T-helper 1 cell treated with Interleukin-12 subunit alpha and Interleukin-12 subunit beta and Interleukin-4 antibody, amounts not matched to agents 30 ng/mL and 1 ng/mL, for 36 hours (primary cell): ENCODE results near the gene IGFN1. TPM values are rescaled to one million over a fixed set of nuclear protein-coding genes. Genes with fewer than 3 reads are reported as not detected.
"Not testable (repeated sequence)": the region's sequence is repeated elsewhere in the genome, so short reads cannot be mapped to it uniquely, and the experiment has no call there.

Experiments used
- intact Hi-C: fragments of 100-400 bp; cut with micrococcal nuclease; formaldehyde crosslinking; loops from one replicate; pipeline ENCODE4 v1.15.1; 2024
- total RNA-seq: library from RNA; stranded (reverse); gene quantifications from 2 replicates; pipeline ENCODE4 v1.2.3, GENCODE V29; 2022

The IGFN1 gene
- total RNA-seq, 1 donor from 2014 or later, result not detected

DNA sequence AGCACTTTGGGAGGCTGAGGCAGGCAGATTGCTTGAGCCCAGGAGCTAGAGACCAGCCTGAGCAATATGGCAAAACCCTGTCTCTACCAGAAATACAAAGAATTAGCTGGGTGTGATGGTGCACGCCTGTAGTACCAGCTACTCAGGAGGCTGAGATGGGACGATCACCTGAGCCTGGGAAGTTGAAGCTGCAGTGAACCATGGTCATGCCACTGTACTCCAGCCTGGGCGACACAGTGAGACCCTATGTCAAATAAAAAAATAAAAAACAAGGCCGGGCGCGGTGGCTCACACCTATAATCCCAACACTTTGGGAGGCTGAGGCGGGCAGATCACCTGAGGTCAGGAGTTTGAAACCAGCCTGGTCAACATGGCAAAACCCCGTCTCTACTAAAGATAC, 27.6 kb upstream of the IGFN1 start:
- intact Hi-C loops, result not testable (repeated sequence)

DNA sequence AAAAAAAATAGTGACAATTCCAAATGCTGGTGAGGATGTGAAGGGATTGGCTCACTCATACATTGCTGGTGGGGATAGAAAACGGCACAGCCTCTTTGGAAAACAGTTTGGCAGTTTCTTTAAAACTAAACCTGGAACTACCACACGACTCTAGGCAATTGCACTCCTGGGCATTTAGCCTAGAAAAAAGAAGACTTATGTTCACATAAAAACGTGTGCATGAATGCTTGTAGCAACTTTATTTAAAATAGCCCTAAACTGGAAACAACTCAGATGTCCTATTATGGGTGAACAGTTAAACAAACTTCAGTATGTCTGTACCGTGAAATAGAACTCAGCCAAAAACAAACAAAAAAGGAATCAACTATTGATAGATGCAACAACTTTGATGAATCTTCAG, 26.9 kb upstream of the IGFN1 start:
- intact Hi-C loops, result no loop called here

DNA sequence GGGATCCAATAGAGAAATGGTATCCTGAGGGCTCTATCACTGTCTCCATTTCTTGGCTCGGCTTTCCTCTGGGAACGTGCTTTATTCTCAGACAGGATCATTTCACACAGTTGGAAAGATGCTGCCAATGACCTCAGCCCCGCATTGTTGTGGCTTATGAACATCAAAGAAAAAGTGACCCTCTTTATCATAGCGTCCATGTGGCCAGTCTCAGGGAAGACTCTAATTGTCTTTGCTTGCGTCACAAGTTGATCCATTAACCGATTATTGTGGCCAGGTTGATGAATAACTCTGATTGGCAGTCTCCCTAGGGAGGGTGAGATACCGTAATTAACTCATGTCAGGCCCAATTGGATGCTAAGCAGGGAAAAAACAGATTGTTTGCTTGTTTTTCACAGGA, 26.0 kb upstream of the IGFN1 start:
- intact Hi-C loops, result no loop called here

DNA sequence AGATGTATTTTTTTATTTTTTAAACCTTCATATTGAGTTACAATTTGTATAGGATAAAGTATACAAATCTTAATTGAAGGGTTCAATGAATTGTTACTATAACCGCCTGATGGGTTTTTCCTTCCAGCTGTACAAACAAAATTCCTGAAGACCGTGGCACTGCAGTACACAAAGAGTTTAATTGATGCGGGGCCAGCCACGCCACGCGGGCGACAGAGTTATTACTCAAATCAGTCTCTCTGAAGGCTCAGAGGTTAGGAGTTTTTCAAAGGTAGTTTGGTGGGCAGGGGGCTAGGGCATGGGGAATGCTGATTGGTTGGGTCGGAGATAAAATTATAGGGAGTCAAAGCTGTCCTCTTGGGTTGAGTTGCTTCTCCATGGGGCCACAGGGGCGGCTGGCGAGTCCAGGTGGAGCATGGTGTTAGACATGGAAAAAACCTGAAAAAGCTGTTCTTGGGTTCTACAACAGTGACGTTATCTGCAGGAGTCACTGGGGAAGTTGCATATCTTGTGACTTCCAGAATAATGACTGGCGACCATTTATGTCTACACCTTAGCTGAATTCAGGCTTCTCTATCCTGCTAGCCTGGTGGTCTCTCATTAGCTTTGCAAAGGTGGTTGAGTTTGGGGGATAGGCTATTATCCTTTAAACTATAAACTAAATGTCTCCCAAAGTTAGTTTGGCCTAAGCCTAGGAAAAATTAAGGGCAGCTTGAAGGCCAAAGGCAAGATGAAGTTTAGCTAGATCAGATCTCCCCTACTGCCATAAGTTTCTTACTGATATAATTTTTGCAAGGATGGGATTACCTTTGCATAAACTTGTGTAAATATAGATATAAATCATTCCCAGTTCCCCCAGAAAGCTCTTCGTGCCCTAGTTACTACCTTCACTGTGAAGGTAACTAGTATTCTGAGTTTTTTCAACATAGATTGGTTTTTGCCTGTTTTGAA, 23.3 kb upstream of the IGFN1 start:
- intact Hi-C loops, result no loop called here

DNA sequence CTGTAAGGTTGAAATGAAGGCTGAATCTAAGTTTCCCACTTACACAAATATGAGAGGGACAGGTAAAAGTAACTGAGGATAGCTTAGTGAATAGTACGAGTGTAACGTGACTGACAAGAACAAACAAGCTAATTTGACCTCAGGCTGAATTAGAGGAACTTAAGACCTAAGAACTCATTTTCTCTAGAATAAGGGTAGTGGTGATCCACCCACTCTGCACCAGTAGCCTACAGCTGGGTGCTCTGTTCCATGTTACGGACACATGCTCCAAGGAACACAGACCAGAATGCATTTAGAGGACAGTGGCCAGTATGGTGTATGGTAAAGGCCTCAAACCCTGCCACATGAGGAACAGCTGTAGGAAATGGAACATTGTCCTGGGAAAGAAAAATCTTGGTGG, 21.4 kb upstream of the IGFN1 start:
- intact Hi-C loops, result no loop called here

DNA sequence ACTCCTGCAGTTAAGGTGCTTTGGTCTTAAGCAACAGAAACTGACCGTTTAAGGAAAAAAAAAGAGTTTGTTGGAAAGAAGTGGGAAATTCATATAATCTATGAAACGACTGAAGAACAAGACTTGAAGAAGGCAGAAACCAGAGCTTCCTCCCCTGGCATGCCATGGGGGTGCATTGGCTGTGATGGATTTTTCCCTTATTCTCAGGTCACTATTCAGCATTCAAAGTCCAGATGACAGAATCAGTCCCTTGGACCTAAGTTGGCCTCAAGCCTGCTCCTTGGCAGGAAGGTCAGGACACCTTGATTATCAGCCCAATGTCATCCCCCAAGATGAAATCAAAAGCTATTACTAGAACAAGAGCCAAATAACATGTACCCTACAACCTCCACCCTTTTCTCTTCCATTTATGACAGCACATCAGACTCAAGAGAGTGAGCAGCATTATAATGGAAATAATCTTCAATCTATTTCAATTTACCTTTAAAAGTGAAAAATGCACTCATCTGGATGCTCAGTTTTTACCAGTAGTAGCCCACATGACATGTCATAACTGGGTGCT, 20.6 kb upstream of the IGFN1 start:
- intact Hi-C loops, result loop anchor here (1.0 to 5.0 kb wide), 2 partner anchors 16 to 153 kb away; partner anchors contain the start of gene TMEM9

DNA sequence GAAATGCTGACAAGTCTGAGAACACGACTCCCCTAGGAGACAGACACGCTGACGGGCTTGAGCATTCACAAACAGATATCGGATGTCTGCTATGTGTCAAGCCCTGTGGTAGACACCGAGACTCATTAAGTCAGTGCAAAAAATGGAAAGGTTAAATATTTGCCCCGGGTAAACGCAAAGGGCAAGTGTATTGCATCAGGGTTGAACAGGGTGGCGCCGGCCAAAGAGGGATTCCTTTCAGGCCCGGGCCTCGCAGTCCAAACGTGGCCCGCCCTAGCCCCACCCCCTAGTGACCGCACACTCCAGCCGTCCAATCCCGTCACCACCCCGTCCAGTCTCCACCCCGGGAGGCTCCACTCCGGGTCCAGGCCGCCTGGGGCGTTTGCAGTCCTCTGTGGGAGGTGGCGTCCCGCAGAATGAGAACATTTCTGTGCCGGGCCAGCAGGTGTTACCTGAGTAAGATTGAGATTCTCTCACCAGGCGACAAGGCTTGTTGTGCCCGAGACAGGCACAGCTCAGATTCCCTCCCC, 20.0 kb upstream of the IGFN1 start:
- intact Hi-C loops, result loop anchor here (1.0 to 5.0 kb wide), 2 partner anchors 16 to 153 kb away; partner anchors contain the start of gene TMEM9

DNA sequence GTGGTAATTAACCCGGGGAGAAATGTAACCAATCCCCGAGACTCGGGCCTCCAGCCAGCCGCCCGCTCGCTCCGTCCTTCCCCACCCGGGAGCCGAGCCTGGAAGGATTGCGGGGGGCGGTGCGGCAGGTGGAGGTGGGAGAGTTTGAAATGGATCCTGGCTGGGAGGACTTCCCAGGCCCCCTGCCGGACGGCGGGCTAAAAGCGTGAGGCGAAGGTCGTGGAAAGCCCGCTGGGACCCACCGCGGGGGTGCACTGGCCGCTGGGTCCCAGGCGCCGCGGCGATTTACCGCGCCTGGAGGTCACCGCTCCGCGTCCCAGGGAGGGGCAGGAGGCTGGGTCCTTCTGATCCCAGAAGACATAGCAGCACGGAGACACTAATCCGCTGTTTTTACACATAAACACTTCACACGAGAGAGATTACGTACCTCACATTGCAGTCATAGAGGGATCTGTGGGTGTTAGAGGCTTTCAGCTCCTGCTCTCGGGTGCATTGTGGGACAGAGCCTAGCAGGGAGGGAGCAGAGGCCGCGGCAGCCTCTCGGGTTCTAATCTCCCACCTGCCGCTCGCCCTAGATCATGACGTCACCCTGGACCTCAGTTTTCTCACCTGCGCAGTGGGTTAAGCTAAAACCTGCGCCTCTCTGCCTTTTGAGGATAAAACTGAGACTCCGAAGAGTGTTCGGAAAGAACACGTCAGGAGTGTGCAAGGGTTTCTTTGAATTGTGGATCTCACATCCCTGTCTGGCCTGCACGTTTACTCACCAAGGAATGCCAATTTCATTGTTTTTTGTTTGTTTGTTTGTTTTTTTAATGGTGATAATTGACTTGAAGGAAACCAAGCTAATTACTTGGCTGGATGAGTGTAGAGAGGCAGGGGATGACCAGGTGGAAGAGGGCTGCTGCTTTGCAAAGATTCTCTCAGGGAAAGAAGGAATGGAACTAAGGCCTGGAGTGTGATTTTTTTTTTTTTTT, 19.3 kb upstream of the IGFN1 start:
- intact Hi-C loops, result loop anchor here (5.0 kb wide), 1 partner anchor 154 kb away; no protein-coding TSS in a partner anchor

DNA sequence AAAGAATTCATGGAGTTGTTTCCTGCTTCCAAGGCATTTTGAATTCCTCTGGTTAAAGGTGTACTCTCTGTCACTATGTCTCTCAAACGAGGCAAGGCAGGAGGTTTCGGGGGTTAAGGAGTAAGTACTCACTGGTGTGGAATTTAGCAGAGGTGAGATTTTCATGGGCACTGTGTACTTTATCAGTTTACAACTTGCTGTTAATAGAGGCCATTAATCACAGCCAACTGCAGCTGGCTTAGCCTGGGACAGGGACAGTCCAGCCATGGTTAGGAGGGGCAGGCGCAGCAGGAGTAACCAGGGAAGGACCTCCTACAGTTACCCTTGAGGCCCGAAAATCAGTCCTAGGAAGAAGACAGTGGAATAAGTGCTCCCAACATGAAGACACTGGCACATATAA, 18.3 kb upstream of the IGFN1 start:
- intact Hi-C loops, result loop anchor here (5.0 kb wide), 1 partner anchor 155 kb away; no protein-coding TSS in a partner anchor

DNA sequence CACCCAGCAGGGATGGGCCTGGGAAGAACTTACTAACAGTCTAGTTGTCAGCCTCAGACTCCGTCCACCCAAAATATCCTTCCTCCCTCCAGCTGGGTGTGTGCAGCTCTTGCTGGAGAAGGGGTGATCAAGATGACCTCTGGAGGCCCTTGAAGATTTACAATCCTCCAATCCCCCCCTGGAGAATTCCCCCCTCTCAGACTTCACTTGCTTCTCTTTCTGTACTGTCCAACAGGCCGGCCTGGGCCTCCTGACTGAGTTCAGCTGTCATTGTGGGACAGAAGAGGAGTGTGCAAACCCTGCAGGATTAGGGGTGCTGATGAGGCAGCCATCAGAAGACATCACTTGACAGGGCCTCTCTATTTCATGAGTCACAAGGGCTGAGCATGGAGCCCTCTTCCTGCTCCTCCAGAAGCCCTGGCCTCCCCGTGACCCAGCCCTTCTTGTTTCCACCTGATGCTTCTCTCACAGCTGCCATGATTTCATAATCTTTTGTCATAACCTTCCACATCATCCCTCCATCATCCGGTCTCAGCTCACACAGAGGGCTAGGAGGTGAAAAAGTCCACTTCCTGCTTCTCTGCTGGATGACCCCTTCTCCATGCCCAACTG, 17.5 kb upstream of the IGFN1 start:
- intact Hi-C loops, result loop anchor here (5.0 kb wide), 1 partner anchor 156 kb away; no protein-coding TSS in a partner anchor

DNA sequence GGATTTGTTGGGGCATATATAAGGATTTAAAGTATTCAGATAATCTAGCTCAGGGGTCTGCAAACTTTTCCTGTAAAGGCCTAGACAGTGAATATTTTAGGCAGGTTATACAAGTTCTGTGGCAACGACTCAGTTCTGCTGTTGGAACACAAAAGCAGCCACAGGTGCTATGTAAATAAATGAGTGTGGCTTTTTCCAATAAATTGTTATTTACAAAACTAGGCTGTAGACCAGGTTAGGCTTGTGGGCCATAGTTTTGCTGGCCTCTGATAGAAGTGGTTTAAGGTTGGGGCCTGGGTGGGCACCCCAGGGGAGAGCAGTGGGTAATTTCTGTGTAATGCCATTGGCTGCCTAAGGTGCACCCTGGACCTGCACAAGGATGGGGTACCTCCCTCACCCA, 16.9 kb upstream of the IGFN1 start:
- intact Hi-C loops, result loop anchor here (5.0 kb wide), 1 partner anchor 156 kb away; no protein-coding TSS in a partner anchor

DNA sequence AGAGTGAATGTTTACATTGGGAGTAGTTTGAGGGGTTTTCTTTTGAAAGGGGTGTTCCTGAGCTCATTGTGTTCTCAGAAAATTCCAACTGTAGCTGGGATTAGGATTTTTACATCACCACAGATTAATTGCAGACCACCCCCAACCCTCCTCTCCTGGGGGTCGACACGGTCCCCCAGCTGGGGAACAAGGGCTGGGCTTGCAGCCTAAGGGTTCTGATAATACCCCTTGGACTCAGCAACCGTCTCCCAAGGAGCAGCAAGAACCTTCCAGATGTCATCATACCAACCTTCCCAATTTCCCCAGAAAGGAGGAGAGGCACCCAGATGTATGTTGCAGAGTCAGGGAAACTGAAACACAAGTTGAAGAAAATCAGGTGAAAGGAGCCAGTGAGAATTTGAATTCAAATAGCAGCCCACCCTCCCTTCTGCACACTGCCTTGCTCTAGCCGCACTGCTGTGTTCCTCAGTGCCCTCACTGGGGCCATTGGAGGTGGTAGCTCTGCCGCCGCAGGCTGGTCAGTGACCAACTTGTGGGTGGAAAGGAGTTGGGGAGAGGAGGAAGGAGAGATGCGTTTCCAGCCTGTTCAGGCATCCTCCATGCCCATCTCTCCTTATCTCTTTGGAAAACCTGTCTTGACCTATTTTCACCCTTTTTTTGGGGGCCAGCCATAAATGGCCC, 14.7 kb upstream of the IGFN1 start:
- intact Hi-C loops, result no loop called here

DNA sequence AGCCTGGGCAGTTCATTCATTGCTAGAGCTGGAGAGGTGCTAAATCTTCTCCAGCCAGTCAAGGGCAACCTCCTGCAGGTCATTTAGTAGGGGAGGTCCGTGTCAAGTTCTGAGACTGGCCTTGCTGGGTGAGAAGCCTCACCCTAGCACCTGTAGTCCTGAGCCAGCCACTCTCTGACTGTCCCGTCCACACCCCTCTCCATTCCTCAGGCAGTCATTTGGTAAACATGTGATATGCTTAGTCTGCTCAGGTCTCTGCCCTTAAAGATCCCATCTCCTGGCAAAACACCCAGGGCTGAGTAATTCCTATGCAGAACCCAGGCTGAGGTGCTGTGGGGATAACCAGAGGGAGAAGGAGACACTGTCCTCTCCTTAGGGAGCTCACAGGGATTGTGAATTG, 13.7 kb upstream of the IGFN1 start:
- intact Hi-C loops, result no loop called here

DNA sequence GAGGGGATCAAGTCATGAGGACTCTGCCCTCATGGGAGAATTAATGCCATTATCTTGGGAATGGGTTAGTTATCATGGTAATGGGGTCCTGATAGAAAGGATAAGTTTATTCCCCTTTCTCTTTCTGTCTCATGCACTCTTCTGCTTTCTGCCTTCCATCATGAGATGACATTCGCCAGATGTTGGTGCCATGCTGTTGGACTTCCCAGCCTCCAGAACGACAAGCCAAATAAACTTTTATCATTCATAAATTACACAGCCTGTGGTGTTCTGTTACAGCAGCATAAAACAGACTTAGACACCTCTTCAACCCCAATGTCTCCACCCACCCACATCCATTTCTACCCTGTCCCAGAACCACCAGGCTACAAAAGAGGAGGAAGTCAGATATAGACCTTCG, 11.9 kb upstream of the IGFN1 start:
- intact Hi-C loops, result no loop called here

DNA sequence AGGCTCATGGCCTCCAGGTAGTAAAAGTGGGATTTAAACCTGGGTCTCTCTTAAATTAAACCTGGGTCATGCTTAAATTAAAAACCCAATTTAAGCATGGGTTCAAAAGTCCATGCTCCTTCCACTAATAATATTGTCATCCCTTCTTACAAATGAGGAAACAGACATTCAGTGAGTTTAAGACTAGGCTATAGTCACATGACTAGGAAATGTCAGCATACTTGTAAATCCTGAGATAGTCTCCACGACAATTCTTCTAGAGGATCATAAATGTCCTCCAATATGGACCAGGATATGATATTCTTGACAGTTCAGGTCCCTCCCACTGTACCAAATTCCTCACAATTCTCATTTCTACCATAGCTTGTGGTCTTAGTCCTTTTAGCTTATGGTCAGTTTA, 10.5 kb upstream of the IGFN1 start:
- intact Hi-C loops, result no loop called here

DNA sequence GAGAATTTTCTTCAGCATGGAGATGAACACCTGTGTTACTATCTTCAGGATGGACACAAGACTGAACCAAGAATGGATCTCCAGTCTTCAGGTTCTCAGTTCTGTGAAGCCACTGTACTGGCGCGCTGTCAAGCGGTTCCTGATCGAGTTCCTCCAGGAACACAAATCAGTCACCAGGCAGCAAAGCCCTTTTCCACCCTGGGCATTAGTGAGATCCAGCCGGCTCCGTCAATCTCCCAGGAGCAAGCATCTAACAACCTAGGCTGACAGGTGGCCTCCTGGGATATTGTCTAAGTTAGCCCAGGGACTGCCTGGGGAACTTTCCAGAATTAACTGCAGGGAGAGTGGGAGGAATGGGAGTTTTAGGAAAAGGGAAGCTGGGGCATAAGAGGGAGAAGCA, 9.7 kb upstream of the IGFN1 start:
- intact Hi-C loops, result no loop called here

DNA sequence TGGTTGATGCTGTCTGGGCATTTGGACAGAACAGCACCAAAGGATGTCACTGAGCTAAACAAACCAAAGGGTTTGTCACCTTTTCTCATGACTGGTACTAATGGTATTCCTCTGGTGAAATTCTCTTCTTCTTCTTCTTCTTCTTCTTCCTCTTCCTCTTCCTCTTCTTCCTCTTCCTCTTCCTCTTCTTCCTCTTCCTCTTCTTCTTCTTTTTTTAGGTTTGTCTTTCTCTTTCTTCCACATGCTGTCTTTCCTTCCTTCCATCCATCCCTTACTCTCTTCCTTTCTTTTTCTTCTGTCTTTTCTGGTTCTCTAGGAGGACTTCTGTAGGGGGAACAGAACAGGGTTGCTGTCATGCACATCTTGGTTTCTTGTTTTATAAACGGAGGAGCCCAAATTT, 9.3 kb upstream of the IGFN1 start:
- intact Hi-C loops, result no loop called here

DNA sequence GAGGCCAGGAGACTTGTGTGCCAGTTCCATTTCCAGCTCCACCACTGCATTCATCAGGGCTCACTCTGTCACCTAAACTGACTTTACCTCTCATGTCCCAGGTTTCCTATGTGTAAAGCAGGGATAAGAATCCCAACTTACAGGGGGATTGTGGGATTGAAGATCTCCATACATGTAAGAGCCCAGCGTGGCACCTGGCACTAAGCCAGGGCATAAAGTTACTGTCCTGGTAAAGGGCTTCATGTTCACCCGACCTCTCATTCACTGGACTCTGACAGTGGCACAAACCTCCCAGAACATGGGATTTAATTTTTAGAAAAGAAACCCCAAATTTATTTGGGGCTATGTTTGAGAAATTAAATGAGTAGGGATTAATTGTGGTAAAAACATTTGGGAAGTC, 8.9 kb upstream of the IGFN1 start:
- intact Hi-C loops, result no loop called here

DNA sequence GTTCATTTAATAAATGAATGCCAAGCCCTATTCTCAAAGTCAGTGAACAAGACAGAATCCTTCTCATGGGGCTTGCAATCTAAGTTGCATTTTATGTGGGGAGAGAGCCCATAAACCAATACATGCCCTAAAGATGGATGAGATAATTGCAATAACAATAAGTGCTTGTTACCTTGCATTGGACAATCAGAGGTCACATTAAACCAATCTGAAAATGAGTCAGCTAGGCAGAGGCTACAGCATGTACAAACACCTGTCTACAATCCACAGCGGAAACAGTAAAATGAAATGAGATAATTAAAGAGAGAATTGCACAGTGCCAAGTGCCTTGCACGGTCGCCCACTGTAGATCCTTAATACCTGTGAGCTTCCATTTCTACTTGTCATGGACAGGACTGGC, 7.4 kb upstream of the IGFN1 start:
- intact Hi-C loops, result no loop called here

DNA sequence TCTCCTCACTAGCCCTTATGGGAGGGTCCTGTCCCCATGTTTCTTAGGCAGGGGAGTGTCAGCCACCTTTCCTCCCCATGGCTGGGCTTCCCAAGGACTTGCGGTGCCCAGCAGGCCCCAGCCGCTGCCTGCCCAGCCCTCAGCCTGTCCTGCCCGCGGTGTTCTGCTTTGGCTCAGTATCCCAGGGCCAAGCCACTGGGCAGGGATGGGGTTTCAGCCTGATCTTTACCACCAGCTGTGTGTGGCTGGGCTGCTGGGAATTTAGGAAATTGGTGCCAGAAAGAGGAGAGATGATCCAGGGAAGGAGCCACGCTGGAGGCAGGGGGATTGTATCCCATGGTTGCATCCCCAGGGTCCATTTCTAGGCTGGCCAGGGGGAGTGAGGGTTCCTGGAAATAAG, 6.9 kb upstream of the IGFN1 start:
- intact Hi-C loops, result no loop called here
